H1 (cell line): ENCODE measurements around the gene NOVA1. TPM values are rescaled to one million over a fixed set of nuclear protein-coding genes. Genes with fewer than 3 reads are reported as not detected.

Experiments
- CTCF ChIA-PET: fragments of 300-600 bp; sonication (Branson Sonifier 250); formaldehyde crosslinking; loops from one replicate; lab custom pipeline; 2021; ENCODE audit not compliant: partially characterized antibody; lab: Charles Lee
- POLR2A ChIA-PET: fragments of 300-600 bp; sonication (Branson Sonifier 250); formaldehyde crosslinking; loops from one replicate; lab custom pipeline; 2021; ENCODE audit warnings: inconsistent platforms; ENCODE audit not compliant: partially characterized antibody; lab: Charles Lee
- DNase-seq, 2 experiments: peaks; one replicate each; pipeline versions ENCODE4 v3.0.0 to v3.0.0-alpha.2; 2010 to 2022; ENCODE audit warnings: low spot score in 2 of 2, low read depth in 1 of 2, mixed read lengths in 1 of 2
- FAIRE-seq: peaks from 2 replicates; lab custom pipeline; 2011; peaks lifted over from hg19 to GRCh38; lab: Jason Lieb, UNC
- H2AFZ ChIP-seq: 2 replicates; pipeline ENCODE4 v1.8.1; 2012; ENCODE audit warnings: low read length, inconsistent platforms
- H2AK5ac ChIP-seq: 2 replicates; pipeline ENCODE4 v1.6.1; 2013; ENCODE audit warnings: low read depth, low read length
- H2BK120ac ChIP-seq: replicated peaks from 2 replicates; pipeline ENCODE3; 2013; ENCODE audit warnings: low read depth, low read length, inconsistent platforms
- H2BK12ac ChIP-seq: 2 replicates; pipeline ENCODE4 v1.6.1; 2013; ENCODE audit warnings: low read depth, low read length
- H2BK15ac ChIP-seq: 2 replicates; pipeline ENCODE4 v1.6.1; 2013; ENCODE audit warnings: low read length
- H2BK20ac ChIP-seq: 2 replicates; pipeline ENCODE4 v1.6.1; 2013; ENCODE audit warnings: low read length
- H2BK5ac ChIP-seq: 2 replicates; pipeline ENCODE4 v1.6.1; 2013; ENCODE audit warnings: low read depth, low read length
- H3K14ac ChIP-seq: 2 replicates; pipeline ENCODE4 v1.6.1; 2013; ENCODE audit warnings: inconsistent platforms; ENCODE audit not compliant: insufficient read length
- H3K18ac ChIP-seq: 2 replicates; pipeline ENCODE4 v1.6.1; 2013; ENCODE audit warnings: low read length; ENCODE audit errors: extremely low read depth
- H3K23ac ChIP-seq: 2 replicates; pipeline ENCODE4 v1.6.1; 2013; ENCODE audit warnings: inconsistent platforms; ENCODE audit not compliant: insufficient read length
- H3K23me2 ChIP-seq: 2 replicates; pipeline ENCODE4 v1.6.1; 2013; ENCODE audit warnings: low read depth, low read length
- H3K27ac ChIP-seq: 2 replicates; pipeline ENCODE4 v1.6.1; 2011; ENCODE audit warnings: low read depth, low read length, inconsistent platforms
- H3K27me3 ChIP-seq, 4 experiments: replicated peaks in 1 of 4; 1 replicate in 1 of 4; 2 replicates in 3 of 4; pipeline versions ENCODE4 v1.6.1 to v1.8.1; 2011 to 2013; ENCODE audit warnings: low read length in 3 of 4, mild to moderate bottlenecking in 3 of 4, inconsistent platforms in 2 of 4, mixed read lengths in 2 of 4, moderate library complexity in 1 of 4; ENCODE audit not compliant: control insufficient read depth in 3 of 4, insufficient read depth in 3 of 4; ENCODE audit errors: extremely low read depth in 1 of 4
- H3K36me3 ChIP-seq, 4 experiments: 2 replicates each; pipeline versions ENCODE4 v1.6.1 to v1.8.1; 2011 to 2013; ENCODE audit warnings: mild to moderate bottlenecking in 4 of 4, low read length in 3 of 4, moderate library complexity in 2 of 4, control low read depth in 1 of 4, inconsistent platforms in 1 of 4; ENCODE audit not compliant: insufficient read depth in 4 of 4, control insufficient read depth in 2 of 4
- H3K4ac ChIP-seq: replicated peaks from 2 replicates; pipeline ENCODE3; 2013; ENCODE audit warnings: low read length, low read depth, mixed read lengths, inconsistent platforms; ENCODE audit not compliant: insufficient read length
- H3K4me1 ChIP-seq, 4 experiments: replicated peaks in 1 of 4; 1 replicate in 1 of 4; 2 replicates in 3 of 4; pipeline versions ENCODE4 v1.6.1 to v1.8.1; 2011 to 2013; ENCODE audit warnings: low read length in 3 of 4, inconsistent platforms in 2 of 4, mixed read lengths in 1 of 4; ENCODE audit not compliant: insufficient read depth in 4 of 4, control insufficient read depth in 3 of 4
- H3K4me2 ChIP-seq, 2 experiments: 2 replicates each; pipeline versions ENCODE4 v1.6.1 to v1.8.1; 2011 to 2013; ENCODE audit warnings: low read depth in 2 of 2, low read length in 2 of 2, control low read depth in 1 of 2, inconsistent platforms in 1 of 2, mild to moderate bottlenecking in 1 of 2; ENCODE audit not compliant: insufficient read depth in 1 of 2
- H3K4me3 ChIP-seq, 4 experiments: fragments of 200-600, 300-600 bp in 1 of 4; sonication (generic), shearing (Covaris generic), sonication (Bioruptor Twin) in 1 of 4; 2 replicates each; pipeline versions ENCODE4 v1.5.1 to v1.8.1; 2011 to 2016; ENCODE audit warnings: low read length in 4 of 4, low read depth in 3 of 4, control low read depth in 2 of 4, inconsistent platforms in 2 of 4, mild to moderate bottlenecking in 2 of 4, mixed read lengths in 1 of 4, moderate library complexity in 1 of 4; ENCODE audit not compliant: insufficient read depth in 2 of 4; ENCODE audit errors: extremely low read depth in 1 of 4
- H3K56ac ChIP-seq: replicated peaks from 2 replicates; pipeline ENCODE3; 2013; ENCODE audit warnings: low read depth, mild to moderate bottlenecking, mixed read lengths, low read length, inconsistent platforms; ENCODE audit not compliant: insufficient read length
- H3K79me1 ChIP-seq: 2 replicates; pipeline ENCODE4 v1.6.1; 2013; ENCODE audit warnings: low read depth, low read length, control low read depth
- H3K79me2 ChIP-seq, 2 experiments: 2 replicates each; pipeline versions ENCODE4 v1.6.1 to v1.8.1; 2012 to 2013; ENCODE audit warnings: low read length in 2 of 2, mild to moderate bottlenecking in 2 of 2, inconsistent platforms in 1 of 2; ENCODE audit not compliant: insufficient read depth in 2 of 2, control insufficient read depth in 1 of 2
- H3K9ac ChIP-seq, 4 experiments: replicated peaks in 1 of 4; 1 replicate in 1 of 4; 2 replicates in 3 of 4; pipeline versions ENCODE4 v1.6.1 to v1.8.1; 2011 to 2013; ENCODE audit warnings: low read depth in 3 of 4, low read length in 3 of 4, control low read depth in 2 of 4, mild to moderate bottlenecking in 2 of 4, moderate library complexity in 2 of 4, inconsistent platforms in 1 of 4; ENCODE audit errors: extremely low read depth in 1 of 4
- H3K9me3 ChIP-seq, 2 experiments: 2 replicates each; pipeline versions ENCODE4 v1.6.1 to v1.8.1; 2012 to 2013; ENCODE audit warnings: mild to moderate bottlenecking in 2 of 2, moderate library complexity in 2 of 2, control low read depth in 1 of 2, inconsistent platforms in 1 of 2, low read depth in 1 of 2, low read length in 1 of 2, mixed read lengths in 1 of 2; ENCODE audit not compliant: insufficient read depth in 2 of 2
- H4K20me1 ChIP-seq, 2 experiments: replicated peaks in 1 of 2; 2 replicates each; pipeline versions ENCODE3 to v1.8.1; 2011 to 2013; ENCODE audit warnings: inconsistent platforms in 2 of 2, low read length in 2 of 2, mild to moderate bottlenecking in 1 of 2; ENCODE audit not compliant: insufficient read depth in 2 of 2, control insufficient read depth in 1 of 2
- H4K5ac ChIP-seq: 2 replicates; pipeline ENCODE4 v1.6.1; 2013; ENCODE audit warnings: low read length, low read depth, mixed read lengths, inconsistent platforms; ENCODE audit not compliant: insufficient read length
- H4K8ac ChIP-seq: 2 replicates; pipeline ENCODE4 v1.8.0; 2013; ENCODE audit warnings: mild to moderate bottlenecking, moderate library complexity, low read length, inconsistent platforms; ENCODE audit not compliant: insufficient read depth; ENCODE audit errors: extremely low read depth
- H4K91ac ChIP-seq: replicated peaks from 2 replicates; pipeline ENCODE3; 2013; ENCODE audit warnings: low read length, mixed read lengths, inconsistent platforms; ENCODE audit not compliant: insufficient read length
- SP4 ChIP-seq: IDR thresholded peaks from 2 replicates; pipeline ENCODE4 v1.6.1; 2012; ENCODE audit warnings: low read length, inconsistent platforms
- WGBS, 2 experiments: shearing (Covaris generic) in 1 of 2; methylation state at CpG; one replicate each; pipeline versions ENCODE4 v1.1.6 to v1.1.7; 2013 to 2015; ENCODE audit warnings: low lambda C conversion rate in 2 of 2, mixed read lengths in 2 of 2, inconsistent platforms in 1 of 2, low coverage in 1 of 2, missing lambda C conversion rate in 1 of 2; ENCODE audit not compliant: insufficient replicate concordance in 2 of 2, insufficient coverage in 1 of 2, insufficient read length in 1 of 2; ENCODE audit errors: extremely low coverage in 1 of 2, missing lambda C conversion rate in 1 of 2; 5-methylcytosine and 5-hydroxymethylcytosine counted together
- polyA plus RNA-seq, 7 experiments: library from polyadenylated mRNA; depleted of rRNA in 3 of 7; stranded (reverse) in 5 of 7; unstranded in 2 of 7; fragments of >200 nt in 5 of 7; fragments of 200-250 nt in 2 of 7; gene quantifications; 1 replicate in 5 of 7; 2 replicates in 1 of 7; 4 replicates in 1 of 7; pipeline versions ENCODE4 v1.2.1 to v1.2.3, GENCODE V29; 2011 to 2013; ENCODE audit warnings: missing spikeins in 2 of 7, mixed read lengths in 2 of 7
- total RNA-seq: library from RNA; stranded (reverse); fragmentation: NEBNext Ultra II Directional; extraction: Animal tissue kit (Norgen Biotek cat#: 25700); gene quantifications from 2 replicates; pipeline ENCODE4 v1.2.1, GENCODE V29; 2021

NOVA1 gene
- total and polyA plus RNA-seq, 2 of the 8 experiments (the other 6 are each of a cell fraction or from before 2014, with no cell fraction given): 6.8 to 12.7 TPM

- ChIA-PET CTCF (no interaction called here), POLR2A (interaction anchor here (0.6 kb wide), 1 partner anchor 50 kb away, joined by 3 read pairs; no protein-coding TSS in a partner anchor)
- H3K56ac ChIP-seq: no peak overlapping the region
- H4K8ac ChIP-seq: no peak overlapping the region
- no peak overlapping the region for H3K18ac ChIP-seq
- no peak overlapping the region for H3K9ac ChIP-seq
- H3K4me1 ChIP-seq: 0 out of 7 replicates have a peak, but pooled peaks cover 0 to 2% (median 0%) of the 10 kb centered on the region in 4 experiments
- H3K4me3 ChIP-seq: no peak overlapping the region
- H2BK12ac ChIP-seq: no peak overlapping the region
- H4K91ac ChIP-seq: no peak overlapping the region
- no peak overlapping the region for H4K5ac ChIP-seq
- H3K14ac ChIP-seq: no peak overlapping the region
- no peaks in the 10 kb centered on the region for H3K79me2 ChIP-seq
- no peak overlapping the region for H3K23ac ChIP-seq
- H2BK20ac ChIP-seq: no peak overlapping the region
- TF ChIP-seq SP4: no peak
- no peak overlapping the region for H2BK120ac ChIP-seq
- no peaks in the 10 kb centered on the region for H3K36me3 ChIP-seq
- 96% methylated on average over 3 of the region's 3 CpGs; no CpG with 5 or more reads in 1 of the 2 experiments for WGBS, 2 experiments
- H3K27ac ChIP-seq: no peak overlapping the region
- no peaks in the 10 kb centered on the region for H3K9me3 ChIP-seq
- H3K23me2 ChIP-seq: no peaks in the 10 kb centered on the region
- no peak overlapping the region for H2BK15ac ChIP-seq
- H2AK5ac ChIP-seq: no peak overlapping the region
- DNase-seq (no peak), FAIRE-seq (no peak)
- no peak overlapping the region for H3K4me2 ChIP-seq
- no peaks in the 10 kb centered on the region for H3K79me1 ChIP-seq
- no peaks in the 10 kb centered on the region for H3K27me3 ChIP-seq
- no peak overlapping the region for H3K4ac ChIP-seq
- no peak overlapping the region for H2BK5ac ChIP-seq
- H4K20me1 ChIP-seq: no peaks in the 10 kb centered on the region
- no peak overlapping the region for H2AFZ ChIP-seq
These were observed 153.0 kb downstream of the NOVA1 start for GRCh38 chr14:26444822-26445221.
